AG08395 (cell line): Measurements from ENCODE around the gene ROBO3.

Experiments
- DNase-seq: peaks from one replicate; pipeline ENCODE4 v3.0.0; 2012; ENCODE audit warnings: mixed read lengths, low spot score

The ROBO3 gene, protein sequence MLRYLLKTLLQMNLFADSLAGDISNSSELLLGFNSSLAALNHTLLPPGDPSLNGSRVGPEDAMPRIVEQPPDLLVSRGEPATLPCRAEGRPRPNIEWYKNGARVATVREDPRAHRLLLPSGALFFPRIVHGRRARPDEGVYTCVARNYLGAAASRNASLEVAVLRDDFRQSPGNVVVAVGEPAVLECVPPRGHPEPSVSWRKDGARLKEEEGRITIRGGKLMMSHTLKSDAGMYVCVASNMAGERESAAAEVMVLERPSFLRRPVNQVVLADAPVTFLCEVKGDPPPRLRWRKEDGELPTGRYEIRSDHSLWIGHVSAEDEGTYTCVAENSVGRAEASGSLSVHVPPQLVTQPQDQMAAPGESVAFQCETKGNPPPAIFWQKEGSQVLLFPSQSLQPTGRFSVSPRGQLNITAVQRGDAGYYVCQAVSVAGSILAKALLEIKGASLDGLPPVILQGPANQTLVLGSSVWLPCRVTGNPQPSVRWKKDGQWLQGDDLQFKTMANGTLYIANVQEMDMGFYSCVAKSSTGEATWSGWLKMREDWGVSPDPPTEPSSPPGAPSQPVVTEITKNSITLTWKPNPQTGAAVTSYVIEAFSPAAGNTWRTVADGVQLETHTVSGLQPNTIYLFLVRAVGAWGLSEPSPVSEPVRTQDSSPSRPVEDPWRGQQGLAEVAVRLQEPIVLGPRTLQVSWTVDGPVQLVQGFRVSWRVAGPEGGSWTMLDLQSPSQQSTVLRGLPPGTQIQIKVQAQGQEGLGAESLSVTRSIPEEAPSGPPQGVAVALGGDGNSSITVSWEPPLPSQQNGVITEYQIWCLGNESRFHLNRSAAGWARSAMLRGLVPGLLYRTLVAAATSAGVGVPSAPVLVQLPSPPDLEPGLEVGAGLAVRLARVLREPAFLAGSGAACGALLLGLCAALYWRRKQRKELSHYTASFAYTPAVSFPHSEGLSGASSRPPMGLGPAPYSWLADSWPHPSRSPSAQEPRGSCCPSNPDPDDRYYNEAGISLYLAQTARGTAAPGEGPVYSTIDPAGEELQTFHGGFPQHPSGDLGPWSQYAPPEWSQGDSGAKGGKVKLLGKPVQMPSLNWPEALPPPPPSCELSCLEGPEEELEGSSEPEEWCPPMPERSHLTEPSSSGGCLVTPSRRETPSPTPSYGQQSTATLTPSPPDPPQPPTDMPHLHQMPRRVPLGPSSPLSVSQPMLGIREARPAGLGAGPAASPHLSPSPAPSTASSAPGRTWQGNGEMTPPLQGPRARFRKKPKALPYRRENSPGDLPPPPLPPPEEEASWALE (N-terminal part only)

DNA sequence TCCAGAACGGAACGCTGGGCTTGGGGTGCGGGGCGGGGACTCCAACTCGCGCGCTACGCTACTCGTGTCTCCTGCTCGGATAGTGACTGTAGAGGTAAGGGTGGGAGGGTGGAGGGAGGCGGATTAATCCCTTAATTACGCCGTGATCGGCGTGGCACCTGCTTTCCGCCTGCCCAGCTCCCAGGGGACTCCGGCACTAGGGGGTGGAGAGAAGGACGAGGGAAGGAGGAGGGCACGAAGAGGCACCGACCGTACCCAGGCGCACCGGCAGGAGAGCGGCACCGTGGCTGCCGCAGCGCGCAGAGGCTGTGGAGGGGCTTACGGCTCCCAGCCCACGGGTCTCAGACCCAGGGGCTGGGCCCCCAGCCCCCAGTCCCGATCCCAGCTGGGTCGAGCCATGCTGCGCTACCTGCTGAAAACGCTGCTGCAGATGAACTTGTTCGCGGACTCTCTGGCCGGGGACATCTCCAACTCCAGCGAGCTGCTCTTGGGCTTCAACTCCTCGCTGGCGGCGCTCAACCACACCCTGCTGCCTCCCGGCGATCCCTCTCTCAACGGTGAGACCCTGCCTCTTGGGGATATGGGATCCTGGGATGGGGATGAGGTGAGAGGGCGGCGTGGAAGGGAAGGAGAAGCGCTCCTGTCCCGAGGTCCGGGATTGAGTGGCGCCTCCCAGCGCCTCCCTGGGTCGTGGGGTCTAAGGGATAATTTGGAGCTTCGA lies at the start of gene ROBO3:
Gene ROBO3 (plus strand): TSS at position 252 of the 721 bp plus-strand sequence. CDS start 146 bp downstream, at position 398.
- no peak for DNase-seq

DNA sequence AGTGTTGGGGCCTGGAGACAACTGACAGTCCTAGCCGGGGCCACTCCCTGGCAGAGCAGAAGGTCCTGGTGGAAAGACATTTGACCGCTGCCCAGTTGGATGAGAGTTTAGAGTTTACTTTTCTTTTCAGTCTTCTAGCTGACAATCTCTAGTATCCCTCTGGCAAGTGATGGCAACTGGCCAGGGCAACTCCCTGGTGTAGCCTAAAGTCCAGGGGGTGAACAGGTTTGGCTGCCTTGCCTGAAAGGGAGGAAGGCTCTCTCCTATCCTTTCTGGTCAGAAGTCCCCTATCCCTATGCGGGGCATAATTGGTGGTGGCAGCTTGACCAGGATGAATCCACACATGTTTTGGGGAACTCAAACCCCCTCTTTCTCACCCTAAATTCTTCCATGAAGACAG lies 48.2 kb upstream of the ROBO3 start:
- no peak for DNase-seq

DNA sequence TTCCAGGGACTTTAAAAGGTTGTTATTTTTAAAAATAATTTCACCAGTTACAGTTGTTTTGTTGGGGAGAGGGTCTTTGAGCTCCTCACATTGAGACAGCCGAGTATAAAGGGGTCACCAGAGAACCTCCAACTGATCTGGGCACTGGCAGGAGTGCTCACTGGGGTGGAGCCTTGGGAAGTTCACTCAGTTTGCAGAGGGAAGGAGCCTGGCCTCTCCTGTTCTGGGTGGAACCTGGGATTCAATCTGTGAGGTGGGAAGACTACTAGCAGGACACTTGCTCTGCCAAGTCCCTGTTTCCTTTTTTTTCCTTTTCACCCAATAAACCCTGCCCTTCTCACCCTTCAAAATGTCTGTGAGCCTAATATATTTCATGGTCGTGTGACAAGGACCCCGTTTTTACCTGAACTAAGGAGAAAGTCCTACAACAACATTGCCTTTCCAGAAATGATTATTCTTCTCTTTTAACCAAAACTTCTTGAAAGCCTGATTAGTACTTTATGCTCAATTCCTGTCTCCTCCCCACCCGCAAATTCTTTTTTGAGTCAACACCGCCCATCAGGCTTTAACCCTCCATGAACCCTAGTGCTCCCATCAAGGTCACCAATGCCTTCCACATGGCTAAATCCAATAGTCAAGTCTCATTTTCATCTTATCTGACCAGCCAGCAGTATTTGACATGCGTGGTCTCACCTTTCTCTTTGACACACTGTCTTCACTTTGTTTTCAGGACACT lies 43.1 kb upstream of the ROBO3 start:
- no peak for DNase-seq

DNA sequence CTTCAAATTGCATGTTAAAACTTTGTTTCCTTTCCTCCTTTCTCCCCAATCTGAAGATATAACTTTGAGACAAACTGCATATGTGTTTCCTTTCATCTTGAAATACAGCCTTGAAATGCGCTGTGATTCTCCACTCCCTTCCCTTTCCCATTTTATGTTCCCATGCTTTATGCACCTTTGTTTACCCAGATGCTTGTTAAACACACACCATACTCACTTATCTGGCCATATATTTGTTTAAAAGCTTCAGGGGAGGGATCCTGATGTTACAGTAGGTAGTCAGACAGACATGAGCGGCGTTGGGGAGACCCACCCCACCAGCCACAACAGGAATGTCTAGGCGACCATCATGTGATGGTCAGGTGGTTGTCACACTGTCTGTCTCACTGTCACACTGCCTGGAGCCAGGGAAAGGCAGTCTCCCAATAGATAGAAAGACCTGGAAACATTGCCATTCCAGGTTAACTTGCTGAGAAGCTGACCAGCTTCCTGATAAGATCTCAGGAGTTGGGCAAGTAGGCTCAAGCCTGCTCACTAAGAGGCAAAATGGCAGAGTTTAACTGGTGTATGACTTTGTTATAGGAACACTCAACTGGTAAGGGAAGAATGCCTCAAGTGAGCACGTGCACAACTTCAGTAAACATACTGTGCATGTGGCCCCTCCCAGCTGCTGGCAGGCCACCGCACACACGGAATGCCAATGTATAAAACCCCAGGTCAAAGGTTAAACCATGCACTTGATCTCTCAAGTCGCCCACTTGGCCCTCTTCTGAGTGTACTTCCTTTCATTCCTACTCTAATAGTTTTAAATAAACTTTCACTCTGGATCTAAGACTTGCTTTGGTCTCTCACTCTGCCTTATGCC lies 41.5 kb upstream of the ROBO3 start:
- DNase-seq: no peak

DNA sequence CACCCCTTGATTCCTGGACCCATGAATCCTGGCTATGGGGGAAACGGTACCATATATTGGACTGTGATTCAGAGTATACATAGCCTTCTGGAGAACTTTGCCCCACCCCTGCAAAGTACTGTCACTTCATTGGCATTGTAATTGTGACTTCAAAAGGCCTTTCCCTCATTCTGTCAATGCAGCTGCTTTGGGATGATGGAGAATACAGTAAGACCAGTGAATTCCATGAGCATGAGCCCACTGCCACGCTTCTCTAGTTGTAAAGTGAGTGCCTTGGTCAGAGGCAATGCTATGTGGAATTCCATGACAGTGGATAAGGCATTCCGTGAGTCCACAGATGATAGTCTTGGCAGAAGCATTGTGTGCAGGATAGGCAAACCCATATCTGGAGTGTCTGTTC lies 39.4 kb upstream of the ROBO3 start:
- no peak for DNase-seq

DNA sequence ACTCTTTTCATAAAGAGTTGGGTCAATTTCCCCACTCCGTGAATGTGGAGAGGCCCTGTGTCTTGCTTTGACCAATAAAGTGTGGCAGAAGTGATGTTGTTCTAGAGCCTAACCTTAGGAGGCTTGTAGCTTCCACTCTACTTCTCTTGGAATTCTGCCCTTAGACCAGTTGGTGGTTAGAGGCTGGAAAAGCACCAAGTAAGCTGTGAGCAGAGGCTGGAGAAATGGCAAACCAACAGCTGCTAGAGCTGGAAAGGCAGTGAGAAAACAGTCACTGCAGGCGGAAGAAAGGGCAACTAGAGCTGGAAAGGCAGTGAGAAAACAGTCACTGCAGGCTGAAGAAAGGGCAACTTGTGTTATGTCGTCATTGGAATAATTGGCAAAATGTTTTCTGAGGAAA lies 35.2 kb upstream of the ROBO3 start:
- no peak for DNase-seq

DNA sequence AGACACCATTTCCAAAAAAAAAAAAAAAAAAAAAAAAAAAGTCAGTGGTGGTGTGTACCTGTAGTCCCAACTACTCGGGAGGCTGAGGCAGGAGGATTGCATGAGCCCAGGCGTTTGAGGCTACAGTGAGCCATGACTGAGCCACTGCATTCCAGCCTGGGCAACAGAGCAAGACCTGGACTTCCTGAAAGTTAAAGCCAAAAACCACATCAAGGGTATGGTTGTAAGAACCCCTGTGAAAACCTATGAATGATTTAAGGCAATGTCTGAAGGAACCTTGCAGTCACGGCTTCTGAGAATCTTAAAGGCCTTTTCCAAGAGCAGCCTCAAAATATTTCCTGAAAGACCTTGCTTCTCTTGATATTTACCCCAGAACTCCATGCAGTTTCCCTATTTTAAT lies 34.5 kb upstream of the ROBO3 start:
- DNase-seq: no peak

DNA sequence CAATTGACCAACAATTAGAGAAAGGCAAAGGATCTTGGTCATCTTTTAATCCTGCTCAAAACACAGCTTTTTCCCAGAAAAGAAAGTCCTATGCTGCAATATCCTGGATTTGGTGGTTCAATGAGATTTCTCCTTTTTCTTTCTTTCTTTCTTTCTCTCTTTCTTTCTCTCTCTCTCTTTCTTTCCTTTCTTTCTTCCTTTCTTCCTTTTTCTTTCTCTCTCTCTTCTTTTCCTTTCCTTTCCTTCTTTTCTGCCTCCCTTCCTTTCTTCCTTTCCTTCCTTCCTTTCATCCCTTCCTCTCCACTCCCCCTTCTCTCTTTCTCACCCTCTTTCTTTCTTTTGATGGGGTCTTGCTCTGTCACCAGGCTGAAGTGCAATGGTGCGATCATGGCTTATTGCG lies 33.3 kb upstream of the ROBO3 start:
- no peak for DNase-seq

DNA sequence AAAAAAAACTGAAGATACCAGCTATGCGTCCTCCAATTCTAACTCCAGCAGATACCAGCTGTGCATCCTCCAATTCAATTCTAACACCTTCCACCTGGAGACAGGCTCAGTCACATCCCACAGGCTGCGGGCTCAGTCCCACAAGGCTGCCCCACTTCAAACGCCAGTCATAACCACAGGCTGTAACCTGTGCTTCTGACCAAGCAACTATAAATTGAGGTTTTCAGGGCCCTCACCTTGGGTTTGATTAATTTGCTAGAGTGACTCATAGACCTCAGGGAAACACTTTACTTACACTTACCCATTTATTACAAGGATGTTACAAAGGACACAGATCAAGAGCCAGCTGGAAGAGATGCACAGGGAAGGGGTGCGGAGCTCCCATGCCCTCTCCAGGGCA lies 32.7 kb upstream of the ROBO3 start:
- DNase-seq: no peak

DNA sequence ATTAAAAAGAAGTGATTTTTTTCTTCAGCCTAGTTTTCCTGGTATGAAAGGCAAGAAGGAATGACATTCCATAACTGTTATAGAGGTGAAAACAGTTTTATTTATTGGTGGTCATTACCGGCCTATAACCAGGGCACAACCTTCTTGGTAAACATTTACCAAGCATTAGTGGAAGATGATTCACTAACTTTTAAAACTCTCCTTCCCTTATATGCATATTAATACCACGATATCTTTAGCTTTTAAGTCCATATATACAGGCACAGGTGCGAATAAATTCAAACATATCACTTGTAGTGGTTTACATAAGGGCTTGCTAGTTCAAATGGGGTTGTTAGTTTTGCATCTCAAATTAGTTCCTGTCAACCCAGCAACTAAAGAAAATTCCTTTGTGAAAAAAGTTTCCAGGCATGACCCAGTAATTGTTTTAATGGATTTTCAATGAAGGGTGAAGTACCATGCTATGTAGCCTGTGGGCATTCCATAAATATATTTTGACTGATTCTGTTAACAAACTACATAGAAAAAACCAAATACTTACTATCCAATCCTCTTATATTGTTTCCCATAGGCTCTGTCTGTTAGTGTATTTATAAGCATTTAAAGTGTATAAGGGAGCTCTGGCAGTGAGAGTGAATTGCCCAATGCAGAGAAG lies 30.6 kb upstream of the ROBO3 start:
- DNase-seq: no peak

DNA sequence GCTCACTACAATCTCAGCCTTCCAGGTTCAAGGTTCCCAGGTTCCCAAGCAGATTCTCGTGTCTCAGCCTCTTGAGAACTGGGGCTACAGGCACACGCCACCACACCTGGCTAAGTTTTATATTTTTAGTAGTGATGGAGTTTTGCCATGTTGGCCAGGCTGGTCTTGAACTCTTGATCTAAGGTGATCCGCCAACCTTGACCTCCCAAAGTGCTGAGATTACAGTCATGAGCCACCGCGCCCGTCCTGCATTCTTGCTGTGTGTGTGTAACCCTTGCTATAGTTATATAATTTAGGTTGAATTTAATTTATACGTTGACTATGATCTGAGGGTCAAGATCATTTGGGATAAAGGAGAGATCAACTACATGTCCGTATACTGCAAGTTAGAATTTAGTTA lies 29.3 kb upstream of the ROBO3 start:
- DNase-seq: no peak

DNA sequence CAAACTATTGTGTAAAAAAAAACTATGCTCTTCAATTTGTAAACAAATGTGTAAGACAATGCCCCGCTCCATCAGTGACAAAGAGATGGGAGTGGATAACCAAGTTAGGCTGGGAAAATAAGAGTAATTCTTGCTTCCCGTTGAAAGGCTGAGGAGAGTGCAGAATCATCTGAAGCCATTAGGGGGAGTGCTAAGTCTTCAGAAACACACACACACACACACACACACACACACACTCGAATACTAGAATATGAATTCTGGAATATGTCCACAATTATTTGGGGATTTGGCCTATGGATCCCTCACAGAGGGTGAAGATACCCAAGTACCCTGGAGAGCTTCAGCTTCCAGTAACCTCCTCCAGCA lies 27.8 kb upstream of the ROBO3 start:
- DNase-seq: peak; percentile 69

DNA sequence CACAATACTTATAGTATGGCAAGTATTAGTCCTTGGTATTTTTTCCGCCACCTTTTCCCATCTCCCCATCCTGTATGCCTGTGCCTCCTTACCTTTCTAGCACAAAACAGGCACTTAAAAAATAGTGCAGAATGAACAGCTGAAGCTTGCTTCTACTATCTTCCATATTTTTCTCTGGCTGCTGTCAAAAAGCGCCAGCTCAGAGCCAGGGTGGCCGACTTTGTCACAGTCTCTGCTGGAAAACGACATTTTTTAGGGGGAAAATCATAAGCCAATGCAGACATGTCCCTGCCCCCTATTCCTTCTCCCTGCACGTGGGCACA lies 26.5 kb upstream of the ROBO3 start:
- DNase-seq: no peak

DNA sequence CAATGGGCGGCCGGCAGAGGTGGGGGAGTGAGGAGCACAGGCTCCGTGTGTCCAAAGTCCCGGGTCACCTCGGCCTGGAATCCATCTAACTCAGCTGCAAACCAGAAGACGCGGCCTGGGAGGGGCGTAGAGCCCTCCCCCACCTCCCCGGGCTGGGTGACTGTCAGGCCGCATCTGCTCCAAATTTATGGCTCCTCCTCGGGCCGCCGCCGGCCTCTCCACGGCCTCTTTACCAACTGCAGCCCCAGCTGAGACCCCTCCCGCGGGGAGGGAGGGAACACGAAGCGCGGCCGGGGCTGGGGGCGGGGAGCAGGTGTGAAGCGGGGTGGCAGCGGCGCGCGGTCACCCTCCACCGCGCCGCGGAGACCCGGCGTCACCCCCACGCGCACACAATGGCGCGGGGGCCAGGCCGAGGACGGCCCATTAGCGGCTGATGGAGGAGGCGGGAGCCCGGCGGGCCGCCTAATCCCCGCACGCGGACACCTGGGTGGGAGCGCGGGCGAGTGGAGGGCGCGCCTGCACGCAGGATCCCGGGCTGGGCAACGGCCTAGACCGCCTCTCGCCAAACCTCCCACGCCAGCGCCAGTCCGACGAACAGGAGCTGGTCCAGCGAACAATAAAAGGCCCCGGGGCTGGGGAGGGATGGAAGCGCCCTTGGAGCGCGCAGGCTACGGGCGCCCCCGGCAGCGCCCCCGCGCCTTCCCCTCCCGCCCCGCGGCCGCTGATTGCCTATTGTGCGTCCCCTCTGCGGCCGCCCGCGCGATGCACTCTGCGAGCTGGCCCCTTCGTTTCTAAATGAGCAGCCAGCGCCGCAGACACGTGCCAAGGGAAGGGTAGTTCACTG lies 25.9 kb upstream of the ROBO3 start:
- DNase-seq: no peak

DNA sequence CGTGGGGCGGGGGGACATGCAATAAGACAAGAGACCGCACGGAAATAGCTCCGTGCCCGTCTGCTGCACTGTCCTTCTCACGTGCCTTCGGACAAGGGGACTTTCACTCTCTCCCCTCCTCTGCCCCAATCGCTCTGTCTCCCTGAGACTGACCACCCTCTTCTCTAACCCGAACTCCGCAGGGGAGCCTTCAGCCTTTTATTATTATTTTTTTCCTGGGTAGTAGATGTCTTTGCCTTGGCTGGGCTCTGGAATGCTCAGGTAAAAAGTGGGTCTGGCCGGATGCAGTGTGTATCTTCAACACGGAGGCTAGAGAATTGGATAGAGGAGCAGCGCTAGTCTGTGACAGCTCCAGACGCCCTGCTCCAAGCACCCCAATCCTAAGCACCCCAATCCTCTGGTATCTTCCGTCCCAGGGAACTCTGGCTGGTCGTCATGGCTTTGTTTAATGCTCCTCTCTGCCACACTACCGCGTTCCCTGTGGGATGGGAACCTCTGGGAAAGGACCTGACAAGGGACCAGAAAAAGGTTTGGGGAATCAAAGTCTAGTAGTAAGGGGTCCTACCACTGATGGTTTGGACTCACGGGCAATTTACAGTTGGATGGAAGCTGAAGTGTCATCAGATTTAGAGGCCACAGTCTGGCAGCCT lies 25.1 kb upstream of the ROBO3 start:
- DNase-seq: no peak

DNA sequence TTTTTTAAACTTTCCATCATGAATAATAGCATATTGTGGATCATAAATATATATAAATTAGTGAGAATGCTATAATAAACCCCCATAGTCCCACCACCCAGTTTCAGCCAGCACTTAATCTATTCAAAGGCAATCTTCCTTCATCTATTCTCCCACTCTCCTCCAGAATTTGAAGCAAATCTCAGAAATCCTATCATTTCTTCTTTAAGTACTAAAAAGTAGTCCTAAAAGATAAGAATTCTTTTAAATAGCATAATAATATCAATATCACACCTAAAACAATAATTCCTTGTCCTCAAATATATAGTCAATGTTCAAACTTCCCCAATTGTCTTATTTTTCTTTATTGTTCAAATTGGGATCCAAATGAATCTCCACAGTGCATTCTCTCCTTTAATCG lies 24.6 kb upstream of the ROBO3 start:
- no peak for DNase-seq

DNA sequence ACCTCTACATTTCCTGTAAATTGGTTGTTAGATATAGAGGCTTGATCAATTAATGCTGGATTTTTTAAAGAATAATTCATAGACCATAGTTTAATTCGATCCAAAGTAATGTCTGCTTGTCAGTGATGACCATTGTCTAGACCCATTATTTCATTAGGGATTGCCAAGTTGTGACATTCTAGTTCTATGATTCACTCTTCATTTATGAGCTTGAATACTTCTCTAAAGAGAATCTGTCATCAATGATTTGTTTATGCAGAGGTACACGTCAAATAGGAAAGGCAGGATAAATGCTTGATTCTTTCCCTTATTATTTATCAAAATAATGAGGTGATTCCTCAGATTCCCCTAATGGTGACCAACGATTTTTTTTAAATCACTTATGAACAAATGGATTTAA lies 24.0 kb upstream of the ROBO3 start:
- no peak for DNase-seq

DNA sequence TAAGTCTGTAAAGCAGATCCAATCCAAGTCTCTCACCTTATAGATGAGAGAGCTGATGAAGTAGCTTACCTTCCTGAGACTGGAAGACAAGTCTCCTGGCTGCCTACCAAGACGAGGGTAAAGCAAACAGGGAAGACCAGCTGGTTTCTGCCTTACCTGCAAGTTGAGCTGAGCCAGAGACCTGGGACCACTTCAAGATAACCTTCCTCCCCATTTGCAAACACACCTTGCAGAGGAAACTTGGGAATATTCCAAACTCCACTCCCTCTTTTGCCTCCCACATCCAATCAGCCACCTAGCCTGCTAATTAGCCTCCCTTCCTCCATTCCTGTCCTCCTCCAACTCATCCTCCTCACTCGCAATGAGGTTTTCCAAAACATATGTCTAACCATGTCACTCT lies 23.4 kb upstream of the ROBO3 start:
- no peak for DNase-seq
